NCI-H1048 (cell line): ENCODE results near the gene C19orf38.
A peak's percentile ranks its signal among the peaks of the same experiment; 100 is the strongest.
"Not testable (repeated sequence)": the region's sequence is repeated elsewhere in the genome, so short reads cannot be mapped to it uniquely, and the experiment has no call there.

Source experiments
- DNase-seq: peaks from one replicate; lab custom pipeline; 2025; lab: John Stamatoyannopoulos, UW

C19orf38 gene

GRCh38 chr19:10823690-10824089, 24.5 kb upstream of the C19orf38 start:
- DNase-seq: no peak

- no peak for DNase-seq
Measured at GRCh38 chr19:10826231-10826630, 22.0 kb upstream of the C19orf38 start.

GRCh38 chr19:10826846-10827245, 21.4 kb upstream of the C19orf38 start:
- DNase-seq: no peak

GRCh38 chr19:10828981-10829821, 19.0 kb upstream of the C19orf38 start:
- DNase-seq: no peak

- DNase-seq: no peak
Measured at GRCh38 chr19:10829967-10830366, 18.2 kb upstream of the C19orf38 start.

- DNase-seq: no peak
Measured at GRCh38 chr19:10830370-10830769, 17.8 kb upstream of the C19orf38 start.

GRCh38 chr19:10830931-10831779, 17.1 kb upstream of the C19orf38 start:
- no peak for DNase-seq

GRCh38 chr19:10831987-10832938, 16.0 kb upstream of the C19orf38 start:
- no peak for DNase-seq

- DNase-seq: no peak
Measured at GRCh38 chr19:10832939-10833296, 15.3 kb upstream of the C19orf38 start.

GRCh38 chr19:10835089-10835753, 13.0 kb upstream of the C19orf38 start:
- DNase-seq: no peak

- peak; percentile 100 for DNase-seq
Measured at GRCh38 chr19:10835754-10836478, 12.3 kb upstream of the C19orf38 start, which contains the start of gene TMED1. Gene TMED1 (minus strand): TSS chr19:10836212. CDS start chr19:10836191, 21 bp downstream.

- peak; percentile 56 for DNase-seq
Measured at GRCh38 chr19:10836479-10837330, 11.5 kb upstream of the C19orf38 start.

- not testable (repeated sequence) for DNase-seq
Measured at GRCh38 chr19:10837649-10838048, 10.6 kb upstream of the C19orf38 start.

GRCh38 chr19:10838377-10838776, 9.8 kb upstream of the C19orf38 start:
- DNase-seq: no peak

- no peak for DNase-seq
Measured at GRCh38 chr19:10839114-10840050, 8.8 kb upstream of the C19orf38 start.

- no peak for DNase-seq
Measured at GRCh38 chr19:10842788-10843187, 5.4 kb upstream of the C19orf38 start.

- DNase-seq: no peak
Measured at GRCh38 chr19:10846500-10847202, 1.6 kb upstream of the C19orf38 start.

GRCh38 chr19:10850631-10851030, 2.4 kb downstream of the C19orf38 start:
- no peak for DNase-seq
